Tibial nerve (tissue), 4 donors: ENCODE measurements around the gene LIFR. TPM values are rescaled to one million over a fixed set of nuclear protein-coding genes. Genes with fewer than 3 reads are reported as not detected.

Source experiments
- DNase-seq, 2 donors: peaks; one replicate each; pipeline ENCODE4 v3.0.0-alpha.2; 2019; ENCODE audit warnings: low spot score in 2 of 2
- H3K27ac ChIP-seq, 4 donors: fragments of 200-600 bp; sonication (generic) in 3 of 4; one replicate each; pipeline ENCODE4 v1.5.1; 2017 to 2019; ENCODE audit warnings: mild to moderate bottlenecking in 1 of 4
- H3K27me3 ChIP-seq, 2 donors: fragments of 200-600 bp; sonication (generic) in 1 of 2; one replicate each; pipeline versions ENCODE4 v1.5.1 to v1.6.0; 2017 to 2019
- H3K36me3 ChIP-seq, 3 donors: fragments of 200-600 bp; sonication (generic); one replicate each; pipeline ENCODE4 v1.5.1; 2018 to 2019
- H3K4me1 ChIP-seq, 4 donors: fragments of 200-600 bp; sonication (generic) in 3 of 4; one replicate each; pipeline ENCODE4 v1.5.1; 2017 to 2019
- H3K4me3 ChIP-seq, 4 donors: fragments of 200-600 bp; sonication (generic) in 3 of 4; one replicate each; pipeline ENCODE4 v1.5.1; 2017 to 2019; ENCODE audit warnings: mild to moderate bottlenecking in 1 of 4, moderate library complexity in 1 of 4
- H3K9me3 ChIP-seq, 4 donors: fragments of 200-600 bp; sonication (generic) in 3 of 4; one replicate each; pipeline ENCODE4 v1.5.1; 2017 to 2019
- CTCF ChIP-seq, 5 experiments: fragments of 200-600 bp in 3 of 5; fragments of 450-650 bp in 2 of 5; sonication (generic) in 3 of 5; IDR thresholded peaks; one replicate each; pipeline ENCODE4 v1.5.1; 2016 to 2019; ENCODE audit warnings: antibody characterized with exemption in 5 of 5, mild to moderate bottlenecking in 3 of 5, moderate library complexity in 2 of 5
- EP300 ChIP-seq, 2 donors: sonication (generic); formaldehyde crosslinking; IDR thresholded peaks; one replicate each; pipeline ENCODE4 v1.6.1; 2017; ENCODE audit warnings: antibody characterized with exemption in 2 of 2, mild to moderate bottlenecking in 1 of 2
- POLR2A ChIP-seq, 2 donors: fragments of 450-650 bp; IDR thresholded peaks; one replicate each; pipeline ENCODE4 v1.6.1; 2017; ENCODE audit warnings: antibody characterized with exemption in 2 of 2, mild to moderate bottlenecking in 2 of 2, moderate library complexity in 2 of 2
- WGBS, 2 donors: methylation state at CpG; one replicate each; pipeline ENCODE4 v1.1.5; 2018; 5-methylcytosine and 5-hydroxymethylcytosine counted together
- total RNA-seq, 4 donors: library from RNA; depleted of rRNA; stranded (reverse); fragments of >200 nt; gene quantifications; one replicate each; pipeline ENCODE4 v1.1.0, GENCODE V29; 2016

Gene LIFR
- total RNA-seq, 4 donors from 2014 or later, result 145 to 247 (median 212) TPM

- TF ChIP-seq EP300 (IDR thresholded peaks at IDR 0.05), result no peak
- TF ChIP-seq POLR2A (IDR thresholded peaks at IDR 0.05), result no peak
- TF ChIP-seq CTCF (IDR thresholded peaks at IDR 0.05), result no peak
- no peaks in the 10 kb centered on the region for H3K9me3 ChIP-seq
- WGBS, 2 donors, result 54 to 65% methylated on average over 21 of the region's 21 CpGs
- no peaks in the 10 kb centered on the region for H3K27me3 ChIP-seq
- H3K4me1 ChIP-seq, result peaks cover 0 to 51% (median 11%) of the 10 kb centered on the region in 4 donors
- H3K36me3 ChIP-seq, result no peaks in the 10 kb centered on the region
- peak overlapping the region; percentile 31 to 92 (median 67) for H3K27ac ChIP-seq
- no peak for DNase-seq
- H3K4me3 ChIP-seq, result peak overlapping the region; percentile 23 to 50 (median 34)
Observed at GRCh38 chr5:38446029-38446522, 110.4 kb downstream of the LIFR start.

GRCh38 chr5:38445374-38446028 is 110.9 kb downstream of the LIFR start:
- Histone ChIP-seq H3K4me1 (peaks cover 0 to 46% (median 11%) of the 10 kb centered on the region in 4 donors), H3K27me3 (no peaks in the 10 kb centered on the region), H3K4me3 (peak overlapping the region; percentile 23 to 50 (median 34)), H3K36me3 (no peaks in the 10 kb centered on the region), H3K9me3 (no peaks in the 10 kb centered on the region), H3K27ac (peak overlapping the region; percentile 31 to 92 (median 67))
- DNase-seq, result peak; percentile 45 to 55
- 54 to 58% methylated on average over 23 to 24 of the region's 24 CpGs for WGBS, 2 donors
- TF ChIP-seq EP300 (IDR thresholded peaks at IDR 0.05), result peak in 1 of 2 donors; percentile 37
- TF ChIP-seq CTCF (IDR thresholded peaks at IDR 0.05), result no peak

GRCh38 chr5:38443390-38443789 is 113.1 kb downstream of the LIFR start:
- Histone ChIP-seq H3K4me1 (peaks cover 0 to 37% (median 6%) of the 10 kb centered on the region in 4 donors), H3K9me3 (no peaks in the 10 kb centered on the region), H3K36me3 (peaks cover 0 to 1% (median 0%) of the 10 kb centered on the region in 3 donors), H3K4me3 (no peak overlapping the region), H3K27me3 (no peaks in the 10 kb centered on the region), H3K27ac (no peak overlapping the region)
- TF ChIP-seq CTCF (IDR thresholded peaks at IDR 0.05), result no peak
- TF ChIP-seq EP300 (IDR thresholded peaks at IDR 0.05), result no peak
- no peak for TF ChIP-seq POLR2A (IDR thresholded peaks at IDR 0.05)
- no peak for DNase-seq
- WGBS, 2 donors, result 89 to 96% methylated on average over 7 of the region's 7 CpGs

GRCh38 chr5:38442247-38442573 is 114.2 kb downstream of the LIFR start:
- Histone ChIP-seq H3K27ac (no peak overlapping the region), H3K27me3 (no peaks in the 10 kb centered on the region), H3K4me3 (no peak overlapping the region), H3K9me3 (no peaks in the 10 kb centered on the region), H3K4me1 (peaks cover 0 to 26% (median under 1%) of the 10 kb centered on the region in 4 donors), H3K36me3 (peaks cover 0 to 5% (median 0%) of the 10 kb centered on the region in 3 donors)
- DNase-seq, result no peak
- TF ChIP-seq CTCF (IDR thresholded peaks at IDR 0.05), result no peak
- no peak for TF ChIP-seq POLR2A (IDR thresholded peaks at IDR 0.05)
- no peak for TF ChIP-seq EP300 (IDR thresholded peaks at IDR 0.05)
- 91 to 93% methylated on average over 2 of the region's 2 CpGs for WGBS, 2 donors

- Histone ChIP-seq H3K4me1 (peaks cover 0 to 21% (median 0%) of the 10 kb centered on the region in 4 donors), H3K27ac (peak overlapping the region in 1 of 4 donors; percentile 56), H3K27me3 (no peaks in the 10 kb centered on the region), H3K9me3 (no peaks in the 10 kb centered on the region), H3K36me3 (peaks cover 0 to 5% (median 0%) of the 10 kb centered on the region in 3 donors), H3K4me3 (no peak overlapping the region)
- DNase-seq, result peak; percentile 89 to 97
- TF ChIP-seq CTCF (IDR thresholded peaks at IDR 0.05) (peak; percentile 85 to 96 (median 93)), POLR2A (IDR thresholded peaks at IDR 0.05) (no peak), EP300 (IDR thresholded peaks at IDR 0.05) (peak in 1 of 2 donors; percentile 80)
- WGBS, 2 donors, result 9 to 14% methylated on average over 9 of the region's 9 CpGs
Observed at GRCh38 chr5:38441453-38442246, 114.8 kb downstream of the LIFR start.
